Breast epithelium (tissue), 4 donors: ENCODE measurements around the gene PRR33. TPM values are rescaled to one million over a fixed set of nuclear protein-coding genes. Genes with fewer than 3 reads are reported as not detected.
A peak's percentile ranks its signal among the peaks of the same experiment; 100 is the strongest.

Source experiments
- DNase-seq, 2 donors: peaks; one replicate each; pipeline ENCODE4 v3.0.0-alpha.2; 2019; ENCODE audit warnings: low spot score in 2 of 2
- H3K27ac ChIP-seq, 2 donors: fragments of 200-600 bp; sonication (generic) in 1 of 2; one replicate each; pipeline ENCODE4 v1.5.1; 2016 to 2019; ENCODE audit warnings: mild to moderate bottlenecking in 1 of 2
- H3K27me3 ChIP-seq, 2 donors: fragments of 200-600 bp; sonication (generic) in 1 of 2; one replicate each; pipeline versions ENCODE4 v1.5.1 to v1.6.0; 2017 to 2019; ENCODE audit warnings: control low read depth in 1 of 2, mild to moderate bottlenecking in 1 of 2
- H3K36me3 ChIP-seq: fragments of 200-600 bp; one replicate; pipeline ENCODE4 v1.5.1; 2019
- H3K4me1 ChIP-seq, 2 donors: fragments of 200-600 bp; sonication (generic); one replicate each; pipeline ENCODE4 v1.5.1; 2016 to 2019; ENCODE audit warnings: control low read depth in 1 of 2
- H3K4me3 ChIP-seq, 3 donors: fragments of 200-600 bp; sonication (generic); 1 replicate in 2 of 3; 2 replicates in 1 of 3; pipeline ENCODE4 v1.5.1; 2016 to 2019; ENCODE audit warnings: mild to moderate bottlenecking in 3 of 3, moderate library complexity in 2 of 3
- H3K9me3 ChIP-seq, 2 donors: fragments of 200-600 bp; sonication (generic) in 1 of 2; one replicate each; pipeline ENCODE4 v1.5.1; 2016 to 2019; ENCODE audit warnings: control low read depth in 1 of 2
- CTCF ChIP-seq, 3 donors: fragments of 450-650 bp; IDR thresholded peaks; one replicate each; pipeline ENCODE4 v1.5.1; 2016 to 2017; ENCODE audit warnings: antibody characterized with exemption in 3 of 3, mild to moderate bottlenecking in 3 of 3, moderate library complexity in 3 of 3
- POLR2A ChIP-seq: fragments of 450-650 bp; IDR thresholded peaks from one replicate; pipeline ENCODE4 v1.6.1; 2016; ENCODE audit warnings: antibody characterized with exemption, mild to moderate bottlenecking, moderate library complexity
- POLR2AphosphoS5 ChIP-seq, 3 donors: sonication (generic); formaldehyde crosslinking; IDR thresholded peaks; one replicate each; pipeline ENCODE4 v1.6.1; 2017; ENCODE audit warnings: antibody characterized with exemption in 3 of 3
- intact Hi-C: fragments of 100-400 bp; cut with DNase I; formaldehyde crosslinking; loops from one replicate; pipeline ENCODE4 v1.15.1; 2023; ENCODE audit warnings: low total_unique reads
- total RNA-seq, 3 donors: library from RNA; depleted of rRNA; stranded (reverse); fragments of >200 nt; gene quantifications; one replicate each; pipeline ENCODE4 v1.1.0, GENCODE V29; 2016

Gene PRR33
- total RNA-seq, 3 donors from 2014 or later: not detected

GRCh38 chr11:1920909-1921573 is 29.3 kb upstream of the PRR33 start:
- Histone ChIP-seq H3K36me3 (no peaks in the 10 kb centered on the region), H3K9me3 (no peaks in the 10 kb centered on the region), H3K27me3 (no peaks in the 10 kb centered on the region), H3K27ac (peak overlapping the region; percentile 41 to 93), H3K4me3 (no peak overlapping the region), H3K4me1 (no peaks in the 10 kb centered on the region)
- TF ChIP-seq POLR2A (no peak), CTCF (IDR thresholded peaks at IDR 0.05) (no peak), POLR2AphosphoS5 (IDR thresholded peaks at IDR 0.05) (no peak)
- intact Hi-C loops: no loop called here
- DNase-seq: no peak

- intact Hi-C loops: no loop called here
- TF ChIP-seq CTCF (IDR thresholded peaks at IDR 0.05): no peak
- TF ChIP-seq POLR2AphosphoS5 (IDR thresholded peaks at IDR 0.05): no peak
- TF ChIP-seq POLR2A: no peak
- DNase-seq: no peak
- Histone ChIP-seq H3K27ac (peak overlapping the region; percentile 41 to 93), H3K4me1 (no peaks in the 10 kb centered on the region), H3K36me3 (no peaks in the 10 kb centered on the region), H3K27me3 (no peaks in the 10 kb centered on the region), H3K9me3 (no peaks in the 10 kb centered on the region), H3K4me3 (no peak overlapping the region)
Observed at GRCh38 chr11:1920128-1920908, 28.6 kb upstream of the PRR33 start.

GRCh38 chr11:1919391-1920127 is 27.9 kb upstream of the PRR33 start, which contains the start of gene TNNT3:
TSS of gene TNNT3 (plus strand) at chr11:1919703. CDS start at chr11:1922875, 3,172 bp downstream.
- intact Hi-C loops: no loop called here
- Histone ChIP-seq H3K4me1 (no peaks in the 10 kb centered on the region), H3K27ac (peak within 1 kb of the TSS; percentile 25 to 93), H3K27me3 (no peaks in the 10 kb centered on the region), H3K9me3 (no peaks in the 10 kb centered on the region), H3K4me3 (no peak within 1 kb of the TSS), H3K36me3 (no peaks in the 10 kb centered on the region)
- DNase-seq: no peak
- TF ChIP-seq POLR2AphosphoS5 (IDR thresholded peaks at IDR 0.05) (no peak), CTCF (IDR thresholded peaks at IDR 0.05) (no peak), POLR2A (no peak)

GRCh38 chr11:1918436-1919315 is 27.0 kb upstream of the PRR33 start:
- Histone ChIP-seq H3K4me3 (no peak overlapping the region), H3K27ac (peak overlapping the region; percentile 25 to 78), H3K36me3 (no peaks in the 10 kb centered on the region), H3K4me1 (no peaks in the 10 kb centered on the region), H3K27me3 (no peaks in the 10 kb centered on the region), H3K9me3 (no peaks in the 10 kb centered on the region)
- TF ChIP-seq POLR2A (no peak), POLR2AphosphoS5 (IDR thresholded peaks at IDR 0.05) (no peak), CTCF (IDR thresholded peaks at IDR 0.05) (no peak)
- intact Hi-C loops: no loop called here
- DNase-seq: no peak
